ENCODE results near the gene TRIP12.

DNA sequence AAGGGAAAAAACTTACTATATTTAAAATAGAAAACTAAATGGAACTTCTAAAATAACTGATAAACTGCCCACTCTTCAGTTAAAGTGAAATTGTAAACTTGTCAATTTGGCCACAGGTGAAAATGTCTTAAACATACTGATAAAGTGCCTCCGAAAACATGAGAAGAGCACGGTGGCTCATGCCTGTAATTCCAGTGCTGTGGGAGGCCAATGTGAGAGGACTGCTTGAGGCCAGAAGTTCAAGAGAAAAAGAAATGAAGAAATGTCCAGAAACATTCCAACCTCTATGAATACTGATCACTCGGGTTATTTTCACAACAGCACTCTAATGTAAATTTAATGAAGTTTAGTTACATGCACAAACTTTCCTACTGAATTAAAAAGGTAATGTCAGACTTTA is 144.1 kb downstream of the TRIP12 start:
- TF ChIP-seq YY1 (IDR thresholded peaks at IDR 0.05; ENCODE audit: insufficient read depth, insufficient read length) (no peak), SUZ12 (IDR thresholded peaks at IDR 0.05; ENCODE audit: extremely low read depth, insufficient read depth, insufficient read length) (no peak)
